Transverse colon (tissue), 4 donors: ENCODE results near the gene BMP8B.

Experiments
- EP300 ChIP-seq: sonication (generic); formaldehyde crosslinking; IDR thresholded peaks from one replicate; pipeline ENCODE4 v1.6.1; 2017; ENCODE audit warnings: antibody characterized with exemption, low read depth
- POLR2A ChIP-seq: fragments of 450-650 bp; IDR thresholded peaks from one replicate; pipeline ENCODE4 v1.6.1; 2016; ENCODE audit warnings: antibody characterized with exemption, mild to moderate bottlenecking, moderate library complexity
- POLR2AphosphoS5 ChIP-seq, 3 donors: sonication (generic); formaldehyde crosslinking; IDR thresholded peaks; one replicate each; pipeline ENCODE4 v1.6.1; 2016; ENCODE audit warnings: antibody characterized with exemption in 3 of 3
- TF ChIP-seq, protein P1 (sequence below), 5 experiments: fragments of 200-600 bp in 3 of 5; fragments of 450-650 bp in 2 of 5; sonication (generic) in 3 of 5; IDR thresholded peaks; 1 replicate in 2 of 5; 2 replicates in 3 of 5; pipeline ENCODE4 v1.5.1; 2016 to 2017; ENCODE audit warnings: antibody characterized with exemption in 5 of 5, inconsistent platforms in 3 of 5, mild to moderate bottlenecking in 2 of 5, moderate library complexity in 1 of 5

DNA sequence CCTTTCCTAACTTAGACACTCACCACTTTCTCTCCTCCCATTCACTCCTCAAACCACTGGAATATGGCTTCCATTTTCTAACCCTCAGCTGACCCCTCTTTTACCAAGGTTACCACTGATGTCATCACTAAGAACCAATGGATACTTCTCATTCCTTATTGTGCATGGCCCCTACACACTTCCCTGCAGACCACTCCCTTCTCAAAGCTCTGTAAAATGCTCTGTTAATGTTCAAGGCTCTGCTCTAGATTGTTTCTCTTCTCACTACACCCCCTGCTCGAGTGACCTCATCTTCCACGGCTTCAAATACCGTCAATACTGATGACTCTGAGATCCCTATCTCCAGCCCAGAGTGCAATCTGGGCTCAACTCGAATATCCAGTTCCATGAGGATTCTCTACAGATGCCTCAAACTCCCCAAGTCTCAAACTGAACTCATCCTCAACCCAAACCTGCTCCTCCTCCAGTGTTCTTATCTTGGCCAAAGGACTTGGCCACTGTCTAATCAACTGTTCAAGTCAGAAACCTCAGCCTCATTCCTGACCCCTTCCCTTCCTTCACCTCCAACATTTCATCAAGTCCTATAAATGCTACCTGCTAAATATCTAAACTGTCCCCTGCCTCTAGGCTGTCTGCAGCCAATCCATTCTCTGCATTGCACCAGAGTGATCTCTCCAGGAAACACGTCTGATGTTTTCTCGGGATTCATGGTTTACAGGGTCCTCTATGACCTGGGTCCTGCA is 41.3 kb upstream of the BMP8B start:
- no peak for TF ChIP-seq POLR2A
- TF ChIP-seq, protein P1, sequence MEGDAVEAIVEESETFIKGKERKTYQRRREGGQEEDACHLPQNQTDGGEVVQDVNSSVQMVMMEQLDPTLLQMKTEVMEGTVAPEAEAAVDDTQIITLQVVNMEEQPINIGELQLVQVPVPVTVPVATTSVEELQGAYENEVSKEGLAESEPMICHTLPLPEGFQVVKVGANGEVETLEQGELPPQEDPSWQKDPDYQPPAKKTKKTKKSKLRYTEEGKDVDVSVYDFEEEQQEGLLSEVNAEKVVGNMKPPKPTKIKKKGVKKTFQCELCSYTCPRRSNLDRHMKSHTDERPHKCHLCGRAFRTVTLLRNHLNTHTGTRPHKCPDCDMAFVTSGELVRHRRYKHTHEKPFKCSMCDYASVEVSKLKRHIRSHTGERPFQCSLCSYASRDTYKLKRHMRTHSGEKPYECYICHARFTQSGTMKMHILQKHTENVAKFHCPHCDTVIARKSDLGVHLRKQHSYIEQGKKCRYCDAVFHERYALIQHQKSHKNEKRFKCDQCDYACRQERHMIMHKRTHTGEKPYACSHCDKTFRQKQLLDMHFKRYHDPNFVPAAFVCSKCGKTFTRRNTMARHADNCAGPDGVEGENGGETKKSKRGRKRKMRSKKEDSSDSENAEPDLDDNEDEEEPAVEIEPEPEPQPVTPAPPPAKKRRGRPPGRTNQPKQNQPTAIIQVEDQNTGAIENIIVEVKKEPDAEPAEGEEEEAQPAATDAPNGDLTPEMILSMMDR (IDR thresholded peaks at IDR 0.05) = no peak
- TF ChIP-seq EP300 = no peak
- no peak for TF ChIP-seq POLR2AphosphoS5 (IDR thresholded peaks at IDR 0.05)
